GM23338 (cell line): ENCODE measurements around the gene ZNF784.

Experiments used
- CREB1 ChIP-seq: fragments of 250-450 bp; sonication (Bioruptor Pico); IDR thresholded peaks from 2 replicates; pipeline ENCODE4 v1.5.0; 2020; ENCODE audit warnings: low read depth, mild to moderate bottlenecking, moderate library complexity
- EZH2phosphoT487 ChIP-seq: fragments of 200-600 bp; sonication (generic); IDR thresholded peaks from one replicate; pipeline ENCODE4 v1.8.1; 2018; ENCODE audit warnings: antibody characterized with exemption; ENCODE audit not compliant: unreplicated experiment
- NANOG ChIP-seq: IDR thresholded peaks from 2 replicates; pipeline ENCODE4 v1.6.1; 2016; ENCODE audit warnings: antibody characterized with exemption, borderline replicate concordance
- POLR2AphosphoS5 ChIP-seq: IDR thresholded peaks from 2 replicates; pipeline ENCODE4 v1.6.1; 2016; ENCODE audit warnings: antibody characterized with exemption, low read depth
- ZNF114 ChIP-seq: fragments of 250-450 bp; sonication (Bioruptor Pico); IDR thresholded peaks from 2 replicates; pipeline ENCODE4 v1.5.0; 2020; ENCODE audit warnings: mild to moderate bottlenecking, moderate library complexity
- TF ChIP-seq, protein P1 (sequence below), 2 experiments: fragments of 200-600 bp in 1 of 2; sonication (generic) in 1 of 2; conservative IDR thresholded peaks; 2 replicates each; pipeline versions ENCODE4 v1.5.1 to v1.6.1; 2016 to 2017; ENCODE audit warnings: antibody characterized with exemption in 2 of 2, low read depth in 2 of 2, mild to moderate bottlenecking in 2 of 2, moderate library complexity in 1 of 2

DNA sequence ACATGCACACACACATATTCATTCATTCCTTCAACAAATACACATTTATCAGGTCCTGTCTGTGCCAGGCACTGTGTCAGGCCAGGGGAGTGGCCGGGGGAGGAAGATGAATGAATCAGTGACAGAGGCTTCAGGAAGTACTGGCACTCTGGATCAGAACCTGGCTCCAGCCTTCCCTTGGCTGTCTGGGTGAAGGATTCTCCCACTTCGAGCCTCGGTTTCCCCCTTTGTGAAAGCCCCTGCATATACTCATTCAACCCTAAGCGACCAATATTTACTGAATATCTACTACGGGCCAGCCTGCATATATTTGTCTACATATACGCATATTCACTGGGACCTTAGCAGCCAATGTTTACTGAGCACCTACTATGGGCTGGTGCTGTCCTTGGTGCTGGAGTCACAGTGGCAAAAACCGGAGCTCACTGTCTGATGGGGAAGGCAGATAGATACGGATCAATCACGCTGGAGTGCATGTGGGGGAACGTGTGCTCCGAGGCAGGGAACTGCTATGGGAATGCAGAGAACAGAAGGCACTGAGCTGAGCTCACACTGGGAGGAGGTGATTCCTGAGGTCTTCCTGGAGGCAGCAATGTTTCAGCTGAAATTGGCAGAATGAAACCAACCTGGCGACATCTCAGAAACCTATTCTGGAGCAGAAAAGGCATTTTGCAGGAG lies 43.1 kb downstream of the ZNF784 start:
- TF ChIP-seq, protein P1, sequence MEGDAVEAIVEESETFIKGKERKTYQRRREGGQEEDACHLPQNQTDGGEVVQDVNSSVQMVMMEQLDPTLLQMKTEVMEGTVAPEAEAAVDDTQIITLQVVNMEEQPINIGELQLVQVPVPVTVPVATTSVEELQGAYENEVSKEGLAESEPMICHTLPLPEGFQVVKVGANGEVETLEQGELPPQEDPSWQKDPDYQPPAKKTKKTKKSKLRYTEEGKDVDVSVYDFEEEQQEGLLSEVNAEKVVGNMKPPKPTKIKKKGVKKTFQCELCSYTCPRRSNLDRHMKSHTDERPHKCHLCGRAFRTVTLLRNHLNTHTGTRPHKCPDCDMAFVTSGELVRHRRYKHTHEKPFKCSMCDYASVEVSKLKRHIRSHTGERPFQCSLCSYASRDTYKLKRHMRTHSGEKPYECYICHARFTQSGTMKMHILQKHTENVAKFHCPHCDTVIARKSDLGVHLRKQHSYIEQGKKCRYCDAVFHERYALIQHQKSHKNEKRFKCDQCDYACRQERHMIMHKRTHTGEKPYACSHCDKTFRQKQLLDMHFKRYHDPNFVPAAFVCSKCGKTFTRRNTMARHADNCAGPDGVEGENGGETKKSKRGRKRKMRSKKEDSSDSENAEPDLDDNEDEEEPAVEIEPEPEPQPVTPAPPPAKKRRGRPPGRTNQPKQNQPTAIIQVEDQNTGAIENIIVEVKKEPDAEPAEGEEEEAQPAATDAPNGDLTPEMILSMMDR (conservative IDR thresholded peaks at IDR 0.05; ENCODE audit: low read depth in 2 of 2) = no peak
- TF ChIP-seq POLR2AphosphoS5 = no peak
- TF ChIP-seq NANOG = no peak
- TF ChIP-seq EZH2phosphoT487 = no peak
- no peak for TF ChIP-seq ZNF114 (CRISPR knock-in tag)
- no peak for TF ChIP-seq CREB1
